Caco-2 (cell line): ENCODE measurements around the gene LRGUK. TPM values are rescaled to one million over a fixed set of nuclear protein-coding genes. Genes with fewer than 3 reads are reported as not detected.

Experiments
- BruUV-seq: library from RNA; stranded (reverse); fragments of 400-500 nt; replicated peaks from 2 replicates; lab custom pipeline; 2021; lab: Mats Ljungman, UMichigan
- CTCF ChIA-PET: fragments of 300-600 bp; sonication (Branson Sonifier 250); formaldehyde crosslinking; loops from one replicate; lab custom pipeline; 2022; ENCODE audit warnings: antibody characterized with exemption; lab: Charles Lee
- POLR2A ChIA-PET: fragments of 300-600 bp; sonication (Branson Sonifier 250); formaldehyde crosslinking; loops from one replicate; lab custom pipeline; 2022; ENCODE audit warnings: antibody characterized with exemption; lab: Charles Lee
- DNase-seq, 2 experiments: peaks; one replicate each; pipeline versions ENCODE4 v3.0.0 to v3.0.0-alpha.2; 2020 to 2022
- H3K27me3 ChIP-seq: replicated peaks from 2 replicates; pipeline ENCODE4 v1.6.0; 2011; ENCODE audit warnings: low read length; ENCODE audit not compliant: control insufficient read depth, insufficient read depth
- H3K36me3 ChIP-seq: 2 replicates; pipeline ENCODE4 v1.5.1; 2011; ENCODE audit warnings: low read length; ENCODE audit not compliant: control insufficient read depth, insufficient read depth
- H3K4me1 ChIP-seq: fragments of 250-450 bp; sonication (Bioruptor Pico); 2 replicates; pipeline ENCODE4 v1.5.1; 2020; ENCODE audit warnings: mild to moderate bottlenecking
- H3K4me3 ChIP-seq: 2 replicates; pipeline ENCODE4 v1.5.1; 2011; ENCODE audit warnings: low read depth, mild to moderate bottlenecking, control low read depth, low read length
- H3K9me3 ChIP-seq: fragments of 250-450 bp; sonication (Bioruptor Pico); 2 replicates; pipeline ENCODE4 v1.5.1; 2020; ENCODE audit warnings: mild to moderate bottlenecking, moderate library complexity
- H3K27ac Mint-ChIP-seq: one replicate; pipeline ENCODE4 v1.8.0; 2022; ENCODE audit warnings: mixed read lengths; ENCODE audit not compliant: unreplicated experiment
- H3K27me3 Mint-ChIP-seq: one replicate; pipeline ENCODE4 v1.8.0; 2022; ENCODE audit warnings: mixed read lengths; ENCODE audit not compliant: insufficient read depth, unreplicated experiment
- H3K36me3 Mint-ChIP-seq: one replicate; pipeline ENCODE4 v1.8.0; 2022; ENCODE audit warnings: mild to moderate bottlenecking, mixed read lengths; ENCODE audit not compliant: insufficient read depth, unreplicated experiment
- H3K4me1 Mint-ChIP-seq: one replicate; pipeline ENCODE4 v1.8.0; 2022; ENCODE audit warnings: low read depth, mixed read lengths; ENCODE audit not compliant: unreplicated experiment
- H3K4me3 Mint-ChIP-seq: one replicate; pipeline ENCODE4 v1.8.0; 2022; ENCODE audit warnings: mild to moderate bottlenecking, moderate library complexity, mixed read lengths; ENCODE audit not compliant: unreplicated experiment
- H3K9me3 Mint-ChIP-seq: one replicate; pipeline ENCODE4 v1.8.0; 2022; ENCODE audit warnings: mixed read lengths; ENCODE audit not compliant: unreplicated experiment
- CTCF ChIP-seq, 2 experiments: fragments of 200-600 bp in 1 of 2; IDR thresholded peaks; 1 replicate in 1 of 2; 2 replicates in 1 of 2; pipeline versions ENCODE4 v1.5.1 to v1.8.0; 2011 to 2022; ENCODE audit warnings: antibody characterized with exemption in 1 of 2, control low read depth in 1 of 2, inconsistent platforms in 1 of 2, low read depth in 1 of 2, low read length in 1 of 2, mild to moderate bottlenecking in 1 of 2, moderate library complexity in 1 of 2; ENCODE audit not compliant: insufficient read depth in 1 of 2, severe bottlenecking in 1 of 2, unreplicated experiment in 1 of 2
- intact Hi-C: fragments of 100-400 bp; cut with micrococcal nuclease; formaldehyde crosslinking; loops from one replicate; pipeline ENCODE4 v1.10.0; 2022; ENCODE audit not compliant: unreplicated experiment
- total RNA-seq: library from RNA; stranded (reverse); gene quantifications from 2 replicates; pipeline ENCODE4 v1.2.3, GENCODE V29; 2022

The LRGUK gene
- total RNA-seq, 1 experiment from 2014 or later: 0.09 TPM

- H3K4me3 Mint-ChIP-seq: no peak overlapping the region
- H3K36me3 Mint-ChIP-seq: no peaks in the 10 kb centered on the region
- H3K9me3 ChIP-seq: peaks cover 47% of the 10 kb centered on the region
Measured at GRCh38 chr7:134089446-134089845, 37.7 kb upstream of the LRGUK start.

GRCh38 chr7:134098072-134098471 is 29.1 kb upstream of the LRGUK start:
- no peak for TF ChIP-seq CTCF (IDR thresholded peaks at IDR 0.05; ENCODE audit: insufficient read depth in 1 of 2, low read depth in 1 of 2, low read length in 1 of 2, severe bottlenecking in 1 of 2, unreplicated experiment in 1 of 2)
- H3K4me1 Mint-ChIP-seq: no peaks in the 10 kb centered on the region

More at GRCh38 chr7:134089446-134089845, 37.7 kb upstream of the LRGUK start:
- Mint-ChIP-seq H3K27ac (no peak overlapping the region), H3K4me1 (no peaks in the 10 kb centered on the region), H3K27me3 (no peaks in the 10 kb centered on the region), H3K9me3 (peaks cover 60% of the 10 kb centered on the region)
- no peak for TF ChIP-seq CTCF (IDR thresholded peaks at IDR 0.05; ENCODE audit: insufficient read depth in 1 of 2, low read depth in 1 of 2, low read length in 1 of 2, severe bottlenecking in 1 of 2, unreplicated experiment in 1 of 2)
- Histone ChIP-seq H3K27me3 (no peaks in the 10 kb centered on the region), H3K36me3 (no peaks in the 10 kb centered on the region), H3K4me3 (no peak overlapping the region), H3K4me1 (no peaks in the 10 kb centered on the region)
- no TSS peak for BruUV-seq
- CTCF ChIA-PET: no interaction called here
- intact Hi-C loops: no loop called here
- POLR2A ChIA-PET: no interaction called here
- DNase-seq: no peak

GRCh38 chr7:134101716-134102115 is 25.4 kb upstream of the LRGUK start:
- BruUV-seq: no TSS peak
- H3K27me3 Mint-ChIP-seq: no peaks in the 10 kb centered on the region
- ChIA-PET POLR2A (no interaction called here), CTCF (no interaction called here)
- H3K9me3 ChIP-seq: no peaks in the 10 kb centered on the region
- no peaks in the 10 kb centered on the region for H3K4me1 ChIP-seq
- no peak overlapping the region for H3K4me3 Mint-ChIP-seq
- H3K27me3 ChIP-seq: no peaks in the 10 kb centered on the region
- H3K4me1 Mint-ChIP-seq: no peaks in the 10 kb centered on the region
- no peak overlapping the region for H3K4me3 ChIP-seq
- H3K27ac Mint-ChIP-seq: no peak overlapping the region
- H3K9me3 Mint-ChIP-seq: no peaks in the 10 kb centered on the region
- H3K36me3 ChIP-seq: no peaks in the 10 kb centered on the region
- no peaks in the 10 kb centered on the region for H3K36me3 Mint-ChIP-seq
- no peak for DNase-seq
- TF ChIP-seq CTCF (IDR thresholded peaks at IDR 0.05; ENCODE audit: insufficient read depth in 1 of 2, low read depth in 1 of 2, low read length in 1 of 2, severe bottlenecking in 1 of 2, unreplicated experiment in 1 of 2): no peak
- intact Hi-C loops: no loop called here

More at GRCh38 chr7:134098072-134098471, 29.1 kb upstream of the LRGUK start:
- no peaks in the 10 kb centered on the region for H3K27me3 Mint-ChIP-seq
- Histone ChIP-seq H3K27me3 (no peaks in the 10 kb centered on the region), H3K36me3 (no peaks in the 10 kb centered on the region), H3K4me1 (no peaks in the 10 kb centered on the region), H3K4me3 (no peak overlapping the region), H3K9me3 (peaks cover 8% of the 10 kb centered on the region; the same call in 1 of the 2 replicates)
- H3K4me3 Mint-ChIP-seq: no peak overlapping the region
- POLR2A ChIA-PET: no interaction called here
- peaks cover 14% of the 10 kb centered on the region for H3K9me3 Mint-ChIP-seq
- BruUV-seq: no TSS peak
- no peak overlapping the region for H3K27ac Mint-ChIP-seq
- DNase-seq: no peak
- no peaks in the 10 kb centered on the region for H3K36me3 Mint-ChIP-seq
- CTCF ChIA-PET: no interaction called here
- intact Hi-C loops: loop anchor here (2.0 kb wide), 1 partner anchor 17 kb away; no protein-coding TSS in a partner anchor
